ENCODE results near the gene NFKBIB. TPM values are rescaled to one million over a fixed set of nuclear protein-coding genes. Genes with fewer than 3 reads are reported as not detected.

The NFKBIB gene
- polyA plus RNA-seq, 3 donors, result 6.7 to 29.4 (median 9.0) TPM

GRCh38 chr19:38890686-38891085, 9.1 kb upstream of the NFKBIB start:
- H4K20me1 ChIP-seq (ENCODE audit: insufficient read depth, low read length), result peaks cover 5% of the 10 kb centered on the region
- no peaks in the 10 kb centered on the region for H3K79me2 ChIP-seq (ENCODE audit: insufficient read depth, low read length)
- intact Hi-C loops (cut with micrococcal nuclease), result loop anchor here in 1 of 2 donors (10.0 kb wide), 1 partner anchor 126 kb away; no protein-coding TSS in a partner anchor
- no peak overlapping the region for H3K4me3 Mint-ChIP-seq
- no peaks in the 10 kb centered on the region for H3K4me1 ChIP-seq (ENCODE audit: control insufficient read depth in 1 of 2, insufficient read depth in 2 of 2, low read length in 2 of 2)
- no peak overlapping the region for H2AFZ ChIP-seq (ENCODE audit: insufficient read depth, low read depth, low read length, poor library complexity, severe bottlenecking)
- H3K27me3 ChIP-seq (ENCODE audit: control insufficient read depth in 2 of 2, insufficient read depth in 2 of 2, low read length in 2 of 2), result no peaks in the 10 kb centered on the region
- no peak overlapping the region for H3K27ac ChIP-seq (ENCODE audit: low read depth in 1 of 2, low read length in 2 of 2)
- no peak for DNase-seq
- no peak overlapping the region for H3K4me3 ChIP-seq (replicated peaks in 1 of 3; ENCODE audit: low read depth in 2 of 3, low read length in 3 of 3)
- no peak for TF ChIP-seq CTCF (IDR thresholded peaks at IDR 0.05)
- H3K9ac ChIP-seq (ENCODE audit: insufficient read depth, low read length, poor library complexity, severe bottlenecking), result no peak overlapping the region
- no peaks in the 10 kb centered on the region for H3K4me1 Mint-ChIP-seq
- H3K36me3 Mint-ChIP-seq, result peaks cover 38 to 58% of the 10 kb centered on the region in 2 donors
- peaks cover 41 to 59% of the 10 kb centered on the region in 2 donors for H3K36me3 ChIP-seq (replicated peaks in 1 of 2; ENCODE audit: control insufficient read depth in 1 of 2, insufficient read depth in 2 of 2, low read length in 2 of 2)
- peaks cover 0 to 2% (median 0%) of the 10 kb centered on the region in 3 donors for H3K27me3 Mint-ChIP-seq (ENCODE audit: low read depth in 3 of 3)
- no peak overlapping the region for H3K4me2 ChIP-seq (replicated peaks; ENCODE audit: extremely low read depth, low read length, poor library complexity, severe bottlenecking)
- H3K9me3 Mint-ChIP-seq, result no peaks in the 10 kb centered on the region
- H3K9me3 ChIP-seq (replicated peaks in 1 of 2; ENCODE audit: control insufficient read depth in 1 of 2, insufficient read depth in 1 of 2, low read length in 2 of 2), result no peaks in the 10 kb centered on the region
- H3K27ac Mint-ChIP-seq, result no peak overlapping the region

GRCh38 chr19:38891771-38892170, 8.0 kb upstream of the NFKBIB start:
- Histone ChIP-seq H3K9me3 (replicated peaks in 1 of 2; ENCODE audit: control insufficient read depth in 1 of 2, insufficient read depth in 1 of 2, low read length in 2 of 2) (no peaks in the 10 kb centered on the region), H3K27me3 (ENCODE audit: control insufficient read depth in 2 of 2, insufficient read depth in 2 of 2, low read length in 2 of 2) (no peaks in the 10 kb centered on the region), H3K4me2 (replicated peaks; ENCODE audit: extremely low read depth, low read length, poor library complexity, severe bottlenecking) (no peak overlapping the region), H3K79me2 (ENCODE audit: insufficient read depth, low read length) (peaks cover 6% of the 10 kb centered on the region), H3K9ac (ENCODE audit: insufficient read depth, low read length, poor library complexity, severe bottlenecking) (no peak overlapping the region), H2AFZ (ENCODE audit: insufficient read depth, low read depth, low read length, poor library complexity, severe bottlenecking) (no peak overlapping the region), H4K20me1 (ENCODE audit: insufficient read depth, low read length) (peaks cover 5% of the 10 kb centered on the region), H3K4me1 (ENCODE audit: control insufficient read depth in 1 of 2, insufficient read depth in 2 of 2, low read length in 2 of 2) (no peaks in the 10 kb centered on the region), H3K4me3 (replicated peaks in 1 of 3; ENCODE audit: low read depth in 2 of 3, low read length in 3 of 3) (no peak overlapping the region), H3K27ac (ENCODE audit: low read depth in 1 of 2, low read length in 2 of 2) (no peak overlapping the region), H3K36me3 (replicated peaks in 1 of 2; ENCODE audit: control insufficient read depth in 1 of 2, insufficient read depth in 2 of 2, low read length in 2 of 2) (peaks cover 41 to 56% of the 10 kb centered on the region in 2 donors)
- no peak overlapping the region for H3K27ac Mint-ChIP-seq
- H3K36me3 Mint-ChIP-seq, result peaks cover 35 to 55% of the 10 kb centered on the region in 2 donors
- H3K27me3 Mint-ChIP-seq (ENCODE audit: low read depth in 3 of 3), result peaks cover 0 to 2% (median 0%) of the 10 kb centered on the region in 3 donors
- 96% methylated on average over 6 of the region's 6 CpGs for WGBS (ENCODE audit: insufficient coverage)
- no peaks in the 10 kb centered on the region for H3K9me3 Mint-ChIP-seq
- no peaks in the 10 kb centered on the region for H3K4me1 Mint-ChIP-seq
- intact Hi-C loops (cut with micrococcal nuclease), result loop anchor here in 1 of 2 donors (10.0 kb wide), 1 partner anchor 127 kb away; no protein-coding TSS in a partner anchor
- no peak for TF ChIP-seq CTCF (IDR thresholded peaks at IDR 0.05)
- no peak for DNase-seq
- H3K4me3 Mint-ChIP-seq, result no peak overlapping the region

All from CD14-positive monocyte (primary cell).